Erythroblast (primary cell): ENCODE results near the gene CLEC9A.
"Not testable (repeated sequence)": the region's sequence is repeated elsewhere in the genome, so short reads cannot be mapped to it uniquely, and the experiment has no call there.

Experiments
- DNase-seq, 2 experiments: peaks; one replicate each; lab custom pipeline; 2025; lab: John Stamatoyannopoulos, UW
- GATA1 ChIP-seq: IDR thresholded peaks from 2 replicates; pipeline ENCODE4 v1.6.1; 2011; ENCODE audit warnings: low read depth, mild to moderate bottlenecking, control low read depth, low read length, moderate library complexity
- POLR2A ChIP-seq: IDR thresholded peaks from 2 replicates; pipeline ENCODE4 v1.6.1; 2011; ENCODE audit warnings: mild to moderate bottlenecking, low read length

The CLEC9A gene

DNA sequence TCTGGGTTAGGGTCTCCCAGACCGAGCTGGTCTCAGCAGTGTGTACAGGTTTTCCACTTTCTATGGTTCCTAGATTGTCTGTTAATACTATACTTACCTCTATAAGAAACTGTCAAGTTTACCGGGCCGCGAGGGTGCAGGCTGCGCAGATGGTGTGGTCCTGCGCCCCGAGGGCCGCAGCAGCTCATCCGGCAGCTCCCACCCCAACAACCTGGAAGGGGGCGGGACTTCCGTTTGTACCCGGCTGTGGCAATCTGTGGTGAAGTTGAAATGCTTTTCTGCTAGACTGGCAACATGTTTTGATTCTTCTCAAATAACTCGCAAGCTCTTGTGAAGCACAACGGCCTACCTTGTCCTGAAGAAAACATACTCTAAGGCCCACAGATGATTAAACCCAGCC is at the start of gene CLEC9A:
TSS of gene CLEC9A (plus strand) at position 237 of the 400 bp plus-strand sequence. CDS start 22,006 bp downstream, outside the sequence.
- no peak for DNase-seq
- TF ChIP-seq POLR2A (no peak), GATA1 (no peak)

DNA sequence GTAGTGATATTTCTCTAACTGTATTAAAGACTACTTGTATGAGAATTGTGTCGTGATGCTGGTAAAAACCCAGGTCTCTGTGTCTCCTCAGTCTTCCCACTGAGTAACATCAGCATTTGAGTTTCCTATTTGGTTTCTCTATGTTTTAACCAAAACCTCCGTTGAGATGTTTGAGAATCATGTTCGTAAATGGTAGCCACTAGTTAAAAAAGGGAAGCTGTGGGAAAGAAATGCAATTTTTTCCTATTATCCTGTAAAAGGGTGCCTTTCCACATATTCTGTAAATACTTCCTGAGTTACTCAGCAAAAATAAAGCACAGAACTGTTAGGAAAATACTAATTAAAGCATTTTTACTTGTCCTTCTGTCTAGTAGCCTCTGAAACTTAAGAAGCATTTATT is 38.6 kb upstream of the CLEC9A start:
- DNase-seq: no peak
- TF ChIP-seq POLR2A: no peak
- TF ChIP-seq GATA1: no peak

DNA sequence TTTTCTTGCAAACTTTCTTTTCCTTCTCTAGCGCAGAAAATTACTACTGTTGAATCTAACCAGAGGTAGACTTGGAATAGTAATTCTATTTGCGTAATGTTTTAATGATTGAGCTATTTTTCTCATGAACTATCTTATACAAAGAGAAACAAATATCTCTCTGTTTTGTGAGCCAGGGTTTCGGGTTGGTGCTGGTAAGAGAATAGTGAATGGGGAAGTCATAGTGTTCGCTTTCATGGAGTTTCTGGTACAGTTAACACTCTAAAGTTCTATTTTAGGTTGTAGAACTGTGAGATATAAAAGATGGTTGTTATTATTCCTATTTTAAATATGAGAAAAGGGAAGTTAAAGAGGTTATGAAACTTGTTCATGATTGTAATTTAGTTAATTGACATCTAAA is 38.2 kb upstream of the CLEC9A start:
- TF ChIP-seq POLR2A: no peak
- no peak for TF ChIP-seq GATA1
- DNase-seq: no peak

DNA sequence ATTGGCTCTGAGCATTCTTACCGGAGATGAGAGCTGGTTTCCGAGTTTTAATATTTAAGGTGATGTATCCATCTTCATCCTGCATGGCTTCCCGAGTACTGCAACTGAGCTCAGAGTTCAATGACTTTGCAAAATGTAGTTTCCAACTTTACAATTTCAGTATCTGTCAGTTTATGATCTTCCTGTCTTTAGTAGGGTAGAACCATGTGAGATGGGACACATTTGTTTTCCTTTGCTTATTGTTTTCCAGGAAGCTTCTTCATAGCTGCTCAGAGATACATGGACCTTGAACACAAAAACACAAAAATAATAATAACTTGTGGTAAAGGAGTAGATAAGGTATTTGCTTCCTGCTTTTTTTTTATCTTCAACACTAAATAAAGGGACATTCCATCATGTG is 31.5 kb upstream of the CLEC9A start, which contains the start of gene CLEC1B:
TSS of gene CLEC1B (minus strand) at position 106 of the 400 bp plus-strand sequence. CDS start at position 85, 21 bp downstream.
- no peak for TF ChIP-seq POLR2A
- TF ChIP-seq GATA1: no peak
- DNase-seq: no peak

DNA sequence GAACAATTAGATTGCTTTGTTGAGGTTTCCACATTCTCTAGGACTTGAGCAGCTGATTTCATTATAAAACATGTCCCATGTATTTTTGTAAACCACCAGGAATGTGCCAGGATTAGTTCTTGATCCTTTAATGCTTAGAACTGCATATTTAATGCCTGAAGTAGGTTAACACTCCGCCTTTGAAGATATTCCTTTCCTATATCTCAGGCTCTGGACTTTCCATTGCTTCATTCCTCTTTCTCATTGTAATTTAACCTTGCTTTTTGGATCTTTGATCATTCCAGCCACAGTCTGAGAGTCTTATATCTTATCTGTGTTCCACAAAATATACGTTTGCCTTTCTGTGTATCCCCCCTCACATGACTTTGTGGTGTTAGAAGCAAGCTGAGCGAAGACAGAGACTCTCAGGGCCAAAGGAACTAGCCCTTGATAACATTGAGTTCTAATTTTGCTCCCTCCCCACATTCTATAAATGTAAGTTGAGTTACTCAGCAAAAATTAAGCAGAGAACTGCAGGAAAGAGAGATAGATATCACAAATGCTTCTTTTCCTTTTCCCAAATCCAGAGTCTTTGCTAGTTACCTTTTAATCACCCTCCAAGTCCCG is 29.2 kb upstream of the CLEC9A start:
- TF ChIP-seq GATA1 (no peak), POLR2A (no peak)
- DNase-seq: peak in 1 of 2 experiments; percentile 5

DNA sequence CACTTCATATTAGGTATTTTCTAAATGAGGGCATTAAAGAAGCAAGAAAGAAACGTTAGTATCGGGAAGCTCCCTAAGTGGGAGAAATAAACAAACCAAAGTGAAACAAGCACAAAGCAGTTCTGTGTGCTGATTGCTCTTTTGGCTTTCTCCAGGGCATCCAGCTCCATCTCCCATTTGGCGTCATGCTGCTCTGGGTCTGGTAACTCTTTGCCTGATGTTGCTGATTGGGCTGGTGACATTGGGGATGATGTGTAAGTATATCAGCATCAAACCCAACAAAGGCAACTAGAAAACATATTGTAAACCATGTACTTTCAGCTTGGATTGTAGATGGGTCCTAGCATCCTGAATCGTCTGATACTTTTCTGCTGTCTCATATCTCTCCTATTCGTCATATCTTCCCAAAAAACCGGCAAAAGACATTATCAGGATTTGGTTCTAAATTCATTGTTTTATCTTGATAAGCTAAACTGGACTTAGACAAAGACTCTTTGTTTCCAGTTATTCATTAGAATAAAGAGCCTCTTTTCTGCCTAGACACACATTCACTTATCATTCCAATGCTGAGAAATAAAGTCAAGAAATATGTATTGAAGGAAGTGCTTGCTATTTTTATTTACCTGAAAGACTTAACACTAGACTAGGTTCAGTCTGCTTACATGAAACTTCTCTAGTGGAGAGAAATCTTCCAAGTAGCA is 17.7 kb upstream of the CLEC9A start:
- TF ChIP-seq GATA1 (no peak), POLR2A (no peak)

DNA sequence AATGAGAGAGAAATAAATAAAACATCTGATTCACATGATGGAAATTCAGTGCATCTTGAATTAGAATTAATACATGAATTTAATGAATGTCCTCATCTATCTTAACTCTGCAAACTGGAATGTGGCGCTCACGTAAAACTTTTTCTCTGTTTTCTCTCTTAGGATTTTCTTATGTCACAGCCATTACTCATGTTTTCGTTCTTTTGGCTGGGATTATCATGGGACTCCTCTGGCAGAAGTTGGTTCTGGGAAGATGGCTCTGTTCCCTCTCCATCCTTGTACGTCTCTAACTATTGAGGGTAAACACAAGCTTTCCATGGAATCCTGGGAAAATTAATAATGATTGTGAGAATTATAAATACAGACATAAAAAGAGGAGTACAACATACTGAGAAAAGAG is 15.0 kb upstream of the CLEC9A start:
- no peak for DNase-seq
- TF ChIP-seq POLR2A (no peak), GATA1 (no peak)

More for the DNA sequence above, 17.7 kb upstream of the CLEC9A start:
- DNase-seq: no peak

DNA sequence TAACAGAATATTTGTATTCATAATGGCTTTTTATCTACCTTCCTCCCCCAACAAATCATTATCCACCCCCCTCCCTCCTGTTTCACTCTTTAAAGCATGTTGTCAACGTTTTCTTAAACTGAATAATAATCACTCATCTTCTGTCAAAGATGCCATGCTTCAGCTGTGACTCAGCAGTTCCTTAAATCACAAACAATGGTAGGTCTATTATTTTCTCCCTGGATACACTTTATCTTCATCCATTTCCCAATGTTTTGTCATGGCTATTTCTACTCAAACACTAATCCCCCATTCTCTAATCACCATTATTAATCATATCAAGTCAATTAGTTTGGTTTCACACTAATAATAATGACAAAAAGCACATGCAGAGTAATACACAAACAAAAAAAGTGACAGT is 13.6 kb upstream of the CLEC9A start:
- TF ChIP-seq POLR2A (no peak), GATA1 (no peak)
- DNase-seq: no peak

DNA sequence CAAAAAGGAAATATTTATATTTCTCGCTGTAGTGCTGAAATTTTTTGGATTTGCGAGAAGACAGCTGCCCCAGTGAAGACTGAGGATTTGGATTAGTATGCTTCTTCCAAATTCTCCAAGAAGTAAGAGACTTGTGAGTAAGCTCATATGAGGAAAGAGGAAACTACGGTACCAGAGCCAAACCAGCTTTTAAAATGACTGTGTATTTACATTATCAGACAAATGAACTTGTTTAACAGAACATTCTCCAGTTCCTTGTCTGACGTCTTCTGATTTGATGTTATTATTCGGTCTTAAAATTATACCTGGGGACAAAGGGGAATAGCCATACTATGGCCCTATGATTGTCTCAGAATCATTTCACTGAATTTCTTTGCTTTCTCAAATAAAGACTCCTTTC is 12.1 kb upstream of the CLEC9A start:
- TF ChIP-seq GATA1 (no peak), POLR2A (no peak)
- DNase-seq: no peak

DNA sequence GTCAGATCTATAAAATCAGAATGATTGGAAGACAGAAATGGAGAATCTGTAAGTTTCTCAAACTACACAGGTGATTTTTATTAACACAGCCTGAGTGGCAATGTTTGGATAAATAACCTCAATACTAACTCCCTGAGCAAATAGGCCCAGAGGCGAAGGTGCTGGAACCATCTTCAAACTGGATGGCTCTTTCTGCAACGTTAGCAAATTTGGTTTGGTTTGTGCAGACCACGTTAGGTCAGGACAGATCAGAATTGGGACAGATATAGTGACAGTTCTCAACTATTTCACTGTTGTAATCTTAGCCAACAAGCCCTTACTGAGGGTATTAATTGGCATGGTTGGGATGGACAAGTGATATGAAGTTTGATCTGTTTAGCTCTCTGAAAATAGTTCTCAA is 9.1 kb upstream of the CLEC9A start:
- TF ChIP-seq GATA1: no peak
- TF ChIP-seq POLR2A: no peak
- no peak for DNase-seq

DNA sequence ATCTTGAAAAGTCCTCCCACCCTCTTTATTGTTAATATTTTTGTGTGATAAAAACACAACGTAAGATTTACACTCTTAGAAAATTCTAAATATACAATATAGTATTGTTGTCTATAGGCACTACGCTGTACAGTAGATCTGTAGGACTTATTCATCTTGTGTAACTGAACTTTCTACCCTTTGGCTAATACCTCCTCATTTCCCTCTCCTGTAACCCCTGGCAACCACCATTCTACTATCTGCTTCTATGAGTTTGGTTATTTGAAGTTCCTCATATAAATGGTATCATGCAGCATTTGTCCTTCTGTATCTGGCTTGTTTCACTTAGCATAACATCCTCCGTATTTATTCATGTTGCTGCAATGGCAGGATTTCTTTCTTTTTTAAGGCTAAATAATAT is 5.2 kb upstream of the CLEC9A start:
- no peak for DNase-seq
- TF ChIP-seq GATA1 (no peak), POLR2A (no peak)

DNA sequence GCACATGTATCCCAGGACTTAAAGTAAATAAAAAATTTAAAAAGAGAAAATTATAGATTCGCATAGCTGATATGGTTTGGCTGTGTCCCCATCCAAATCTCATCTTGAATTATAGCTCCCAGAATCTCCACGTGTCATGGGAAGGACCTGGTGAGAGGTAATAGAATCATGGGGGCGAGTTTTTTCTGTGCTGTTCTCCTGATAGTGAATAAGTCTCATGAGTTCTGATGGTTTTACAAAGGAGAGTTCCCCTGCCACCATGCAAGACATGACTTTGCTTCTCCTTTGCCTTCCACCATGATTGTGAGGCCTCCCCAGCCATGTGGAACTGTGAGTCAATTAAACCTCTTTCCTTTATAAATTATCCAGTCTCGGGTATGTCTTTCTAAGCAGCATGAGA is 3.8 kb upstream of the CLEC9A start:
- DNase-seq: not testable (repeated sequence)

DNA sequence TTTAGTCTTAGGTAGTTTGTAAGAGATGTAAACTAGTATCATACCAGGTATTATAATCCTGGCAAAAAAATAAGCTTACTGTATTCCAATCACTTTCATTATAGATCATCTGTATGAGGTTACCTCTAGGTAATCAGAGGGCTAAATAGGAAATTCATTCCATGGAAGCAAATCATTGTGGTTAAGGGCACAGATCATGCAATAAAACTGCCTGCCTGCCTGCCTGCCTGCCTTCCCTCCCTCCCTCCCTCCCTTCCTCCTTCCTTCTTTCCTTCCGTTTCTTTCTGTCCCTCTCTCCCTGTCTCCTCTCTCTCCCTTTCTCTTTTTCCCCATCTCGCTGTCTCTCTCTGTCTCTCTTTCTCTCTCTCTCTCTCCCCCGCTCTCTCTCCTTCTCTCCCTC is 3.2 kb upstream of the CLEC9A start:
- no peak for TF ChIP-seq POLR2A
- no peak for TF ChIP-seq GATA1
- DNase-seq: no peak

DNA sequence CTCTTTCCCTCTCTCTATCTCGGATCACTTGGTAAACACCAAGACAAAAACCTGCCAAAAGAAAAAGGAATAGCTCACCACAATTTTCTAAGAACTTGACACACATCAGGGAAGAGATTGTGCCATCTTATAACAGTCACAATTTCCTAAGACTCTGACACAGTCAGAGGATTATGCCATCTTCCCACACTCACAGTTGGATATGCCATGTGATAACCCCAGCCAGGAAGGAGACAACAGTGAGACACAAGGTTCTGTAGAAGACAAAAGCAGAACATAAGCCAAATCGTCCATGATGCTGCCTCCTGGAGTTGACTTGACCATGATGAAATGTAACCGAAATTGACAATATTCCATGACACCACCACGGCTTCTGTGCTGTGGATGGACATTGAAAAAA is 2.8 kb upstream of the CLEC9A start:
- TF ChIP-seq POLR2A (no peak), GATA1 (no peak)
- DNase-seq: no peak

DNA sequence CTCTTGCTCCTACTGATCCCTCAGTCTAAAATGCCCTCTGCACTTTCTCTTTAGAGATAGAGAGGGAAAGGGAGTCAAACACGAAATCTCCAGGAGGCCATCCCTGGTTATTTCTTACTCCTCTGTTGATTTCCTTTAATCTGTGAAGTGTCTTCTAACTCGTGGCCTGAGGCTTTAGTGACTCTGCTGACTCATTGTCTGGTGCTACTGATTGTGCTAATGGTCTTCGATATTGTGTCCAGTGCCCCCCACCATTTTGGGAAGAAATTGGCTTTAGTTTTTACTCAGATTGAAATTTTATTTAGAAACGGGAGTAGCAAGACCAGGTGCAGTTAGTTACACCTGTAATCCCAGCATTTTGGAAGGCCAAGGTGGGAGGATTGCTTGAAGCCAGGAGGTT is 839 bp downstream of the CLEC9A start:
- TF ChIP-seq POLR2A: no peak
- TF ChIP-seq GATA1: no peak
- peak; percentile 5 to 11 for DNase-seq
